ENCODE data around the gene NR1D1.
A peak's percentile ranks its signal among the peaks of the same experiment; 100 is the strongest.

The NR1D1 gene

GRCh38 chr17:40062329-40063186 lies 37.8 kb downstream of the NR1D1 start, which contains the start of gene THRA:
TSS of gene THRA (plus strand) at chr17:40062965. CDS start at chr17:40074489, 11,524 bp downstream.
- peak; percentile 67 for DNase-seq (ENCODE audit: low read depth)

DNA sequence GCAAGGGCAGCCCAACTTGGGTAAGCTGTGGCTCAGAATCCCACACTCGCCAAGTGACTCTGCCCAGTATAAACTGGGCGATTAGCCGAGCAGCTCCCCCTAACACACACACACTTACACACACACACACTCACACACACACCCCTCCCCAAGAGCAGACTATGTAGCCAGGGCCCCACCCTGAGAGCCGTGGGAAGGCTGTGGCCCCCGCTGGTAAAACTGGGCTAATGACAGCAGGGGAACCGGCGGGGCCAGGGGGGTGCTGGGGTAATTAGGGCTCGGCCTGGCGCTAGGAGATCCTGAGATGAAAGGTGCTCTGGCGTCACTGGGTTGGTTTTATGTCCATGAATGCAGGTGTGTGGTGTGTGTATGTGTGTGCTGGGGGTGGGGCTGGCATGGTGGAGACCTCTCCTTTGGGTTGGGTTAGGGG lies 38.8 kb downstream of the NR1D1 start:
- no peak for DNase-seq (ENCODE audit: low read depth)

- no peak for DNase-seq (ENCODE audit: low read depth)
Measured at GRCh38 chr17:40060887-40061608, 39.3 kb downstream of the NR1D1 start.

- DNase-seq (ENCODE audit: low read depth) = no peak
Measured at GRCh38 chr17:40059729-40060475, 40.5 kb downstream of the NR1D1 start.

GRCh38 chr17:40058865-40059264 lies 41.5 kb downstream of the NR1D1 start:
- no peak for DNase-seq (ENCODE audit: low read depth)

DNA sequence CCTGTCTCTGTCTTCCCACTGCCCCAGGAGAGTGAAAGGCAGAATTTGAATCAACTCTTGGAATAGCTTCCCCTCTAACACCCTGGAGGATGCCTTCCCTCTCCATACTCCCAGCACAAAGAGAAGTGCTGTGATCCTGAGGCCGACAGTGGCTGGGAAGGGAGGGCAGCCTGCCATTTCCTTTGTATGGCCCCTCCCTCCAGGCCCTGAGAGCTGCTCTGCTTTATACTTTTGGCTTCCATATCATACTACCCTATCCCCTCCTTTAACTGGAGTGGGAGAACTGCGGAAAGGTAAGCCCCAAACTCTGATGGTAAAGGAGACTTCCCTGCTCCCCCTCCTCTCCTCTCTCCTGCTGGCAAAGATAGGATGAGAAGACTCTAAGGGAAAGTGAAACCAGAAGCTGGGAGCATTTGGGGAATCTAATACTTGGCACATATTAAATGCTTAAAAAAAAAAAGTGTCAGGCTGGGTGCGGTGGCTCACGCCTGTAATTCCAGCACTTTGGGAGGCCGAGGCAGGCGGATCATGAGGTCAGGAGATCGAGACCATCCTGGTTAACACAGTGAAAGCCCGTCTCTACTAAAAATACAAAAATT lies 42.1 kb downstream of the NR1D1 start:
- no peak for DNase-seq (ENCODE audit: low read depth)

GRCh38 chr17:40056379-40057015 lies 43.9 kb downstream of the NR1D1 start:
- DNase-seq (ENCODE audit: low read depth) = no peak
